Stimulated activated CD4-positive, alpha-beta T cell treated with anti-CD3 and anti-CD28 coated beads, Interleukin-2, amount 100 ng/mL, for 24 hours (primary cell): Measurements from ENCODE around the gene SRSF8.

Experiments
- DNase-seq, 2 donors: peaks; one replicate each; pipeline ENCODE4 v3.0.0-alpha.2; 2020

Gene SRSF8

DNA sequence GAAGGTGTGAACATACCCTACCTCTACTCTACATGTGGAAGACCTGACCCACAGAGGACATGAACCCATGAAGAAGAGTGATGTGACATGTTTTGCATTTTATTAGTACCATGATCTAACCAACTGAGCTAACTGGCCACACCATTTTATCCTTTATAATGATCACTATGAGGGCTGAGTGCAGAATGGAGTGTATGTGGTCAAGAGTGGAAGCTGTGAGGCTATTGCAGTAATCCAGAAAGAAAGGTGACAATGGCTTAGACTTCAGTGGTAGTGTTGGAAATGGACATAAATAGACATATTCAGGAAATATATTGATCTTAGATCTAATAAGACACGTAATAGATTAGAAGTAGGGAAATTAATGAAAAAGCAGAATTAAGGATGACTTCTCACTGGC lies 3.8 kb downstream of the SRSF8 start:
- DNase-seq: no peak

DNA sequence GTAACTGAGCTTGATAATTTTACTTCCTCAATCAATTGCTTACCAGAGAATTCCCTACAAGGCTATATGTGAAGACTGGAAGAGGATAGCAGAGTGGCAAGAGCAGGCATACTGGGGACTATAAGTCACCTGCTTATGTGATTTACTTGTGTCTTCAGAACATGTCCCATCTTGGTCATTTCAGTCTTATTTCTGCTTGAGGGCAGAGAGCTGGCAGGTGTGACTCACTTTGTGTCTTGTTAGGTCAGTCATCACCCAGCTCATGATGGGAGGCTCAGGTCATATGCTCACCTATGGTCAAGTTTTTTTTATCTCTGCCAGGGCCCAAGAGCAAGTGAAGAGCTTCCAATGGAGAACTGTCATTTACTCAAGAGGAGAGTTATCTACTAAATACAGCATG lies 6.2 kb downstream of the SRSF8 start:
- no peak for DNase-seq

DNA sequence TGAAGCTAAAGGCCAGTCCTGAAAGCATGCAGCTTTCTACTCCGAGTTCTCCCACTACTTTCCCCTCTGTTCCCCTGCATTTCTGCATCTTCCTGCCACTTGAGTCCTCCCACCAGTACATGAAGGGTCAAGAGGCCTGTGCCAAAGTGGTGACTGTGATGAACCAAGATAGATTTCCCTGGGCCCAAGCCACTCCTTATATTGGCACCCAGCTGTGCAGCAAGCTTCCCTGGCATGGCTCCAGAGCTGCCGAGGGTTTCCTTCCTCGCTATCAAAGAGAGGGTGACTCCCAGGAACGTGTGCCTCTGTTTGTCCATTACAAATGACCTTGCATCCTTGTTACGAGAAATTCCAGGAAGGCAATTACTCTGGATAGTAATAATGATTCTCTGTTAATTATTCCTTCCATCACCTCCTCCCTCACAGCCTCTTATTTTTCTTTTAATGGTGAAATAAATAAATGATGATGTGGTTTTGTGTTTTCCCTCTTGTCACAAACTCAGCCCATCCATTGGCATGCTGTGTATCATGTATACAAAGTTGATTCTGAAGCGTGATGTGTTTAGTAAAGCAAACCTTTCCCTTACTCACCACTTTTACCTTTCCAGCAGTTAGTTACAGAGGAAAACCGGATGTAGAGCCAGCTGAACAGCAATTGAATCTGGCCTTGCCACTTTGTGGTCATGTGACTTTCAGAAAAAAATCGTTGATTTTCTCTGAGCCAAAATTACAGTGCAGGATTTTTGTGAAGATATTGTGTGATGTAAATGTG lies 8.3 kb downstream of the SRSF8 start:
- DNase-seq: no peak

DNA sequence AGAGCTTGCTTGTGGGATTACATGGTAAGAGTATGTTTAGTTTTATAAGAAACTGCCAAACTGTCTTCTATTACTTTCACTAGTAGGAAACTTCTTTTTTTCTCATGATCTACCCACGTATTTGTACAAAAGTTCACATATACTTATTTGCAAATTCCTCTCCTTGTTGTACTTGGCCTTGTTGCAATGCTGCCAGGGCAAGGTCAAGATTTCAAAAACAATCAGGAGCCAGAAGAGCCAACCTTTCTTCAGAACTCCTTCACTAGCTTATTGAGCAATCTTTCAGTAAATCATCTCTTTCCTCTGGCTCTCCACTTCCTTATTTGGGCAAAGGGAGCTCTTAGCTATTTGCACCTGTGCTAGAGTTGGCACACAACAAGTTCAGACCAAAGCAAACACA lies 9.7 kb downstream of the SRSF8 start:
- no peak for DNase-seq

DNA sequence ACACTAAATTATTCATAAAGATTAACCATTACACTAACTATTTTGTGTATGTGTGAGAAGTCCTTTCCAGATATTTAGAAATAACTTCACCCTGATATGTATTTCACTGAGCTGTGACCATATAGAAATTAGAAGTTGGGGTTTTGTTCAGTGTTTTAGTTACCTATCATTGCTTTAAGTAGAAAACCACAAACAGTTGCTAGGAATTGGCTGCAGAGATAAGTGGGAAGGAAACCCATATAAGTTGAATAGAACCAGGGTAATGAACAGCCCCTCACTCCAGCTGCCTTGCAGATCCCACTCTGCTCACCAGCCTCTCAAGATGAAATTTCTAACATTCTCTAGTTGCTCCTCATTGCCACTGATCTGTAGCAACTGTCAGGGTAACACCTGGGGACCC lies 10.3 kb downstream of the SRSF8 start:
- DNase-seq: no peak

DNA sequence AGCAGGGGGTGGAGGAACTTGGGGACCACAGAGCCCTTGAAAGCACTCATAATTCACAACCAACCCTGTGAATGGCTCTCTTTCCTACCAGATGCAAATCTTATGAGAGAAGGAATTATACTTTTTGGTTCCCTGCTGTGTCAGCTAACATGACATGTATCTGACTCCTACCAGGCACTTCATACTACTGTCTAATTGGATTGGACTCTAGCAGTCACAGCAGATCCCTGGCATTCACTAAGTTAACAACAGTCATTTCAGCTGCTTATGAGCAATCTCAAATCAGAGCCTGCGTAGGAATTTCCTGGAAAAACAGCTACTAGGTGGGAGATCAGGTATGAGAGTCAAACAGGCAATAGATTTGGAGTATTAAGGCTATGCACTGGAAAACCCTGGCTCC lies 11.8 kb downstream of the SRSF8 start:
- DNase-seq: no peak

DNA sequence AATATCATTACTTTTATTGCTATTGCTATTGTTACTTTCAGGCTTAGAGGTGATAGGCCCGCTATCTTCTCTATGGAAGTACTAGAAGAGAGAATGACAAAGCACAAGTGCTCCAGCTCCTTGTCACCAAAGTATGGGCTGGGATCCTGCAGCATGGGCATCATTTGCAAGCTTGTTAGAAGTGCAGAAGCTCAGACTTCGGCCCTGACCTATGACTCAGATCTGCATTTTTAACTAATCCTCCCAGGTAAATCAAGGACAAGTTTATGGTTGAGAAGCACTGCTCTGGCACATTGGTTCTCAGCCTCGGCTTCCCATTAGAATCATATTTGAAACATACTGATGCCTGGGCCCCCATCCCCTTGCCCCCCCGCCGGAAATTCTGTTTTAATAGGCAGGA lies 14.3 kb downstream of the SRSF8 start:
- DNase-seq: no peak

DNA sequence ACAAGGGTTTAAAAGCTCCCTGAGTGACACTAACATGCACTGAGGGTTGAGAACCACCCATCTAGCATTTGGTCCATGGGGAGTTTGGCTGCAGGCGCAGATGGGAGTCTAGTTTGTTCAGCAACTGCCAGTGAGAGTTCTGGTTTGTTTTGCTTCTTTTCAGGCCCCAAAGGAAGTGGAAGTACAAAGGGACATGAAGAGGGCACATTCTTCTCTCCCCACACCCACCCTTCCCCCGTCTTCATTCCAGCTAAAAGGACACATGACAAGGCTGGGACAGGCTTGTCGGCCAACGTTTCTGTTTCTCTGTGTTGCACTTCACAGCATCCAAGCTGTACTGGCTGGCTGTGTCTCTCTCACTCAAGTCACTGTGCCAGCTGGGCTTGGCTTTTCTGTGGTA lies 14.7 kb downstream of the SRSF8 start:
- DNase-seq: no peak

DNA sequence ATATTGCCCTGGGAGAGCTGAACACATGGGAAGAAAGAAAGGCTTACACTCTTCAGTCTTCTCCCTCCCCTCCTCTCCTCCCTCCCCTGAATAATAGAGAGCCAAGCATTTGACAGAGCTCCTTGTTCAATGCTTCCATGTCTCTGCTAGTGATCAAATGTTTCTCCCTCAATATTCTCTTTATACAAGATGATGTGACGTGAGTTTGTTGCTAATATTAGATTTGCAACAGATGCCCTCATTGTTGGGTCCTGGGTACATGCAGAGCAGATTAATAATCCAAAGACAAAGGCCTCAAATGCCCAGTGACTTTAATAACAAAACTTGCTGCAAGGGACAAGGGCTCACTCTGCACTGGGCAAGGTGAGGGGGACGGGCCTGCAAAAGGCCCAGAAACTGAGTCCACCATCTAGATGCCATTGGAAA lies 15.9 kb downstream of the SRSF8 start:
- DNase-seq: no peak

DNA sequence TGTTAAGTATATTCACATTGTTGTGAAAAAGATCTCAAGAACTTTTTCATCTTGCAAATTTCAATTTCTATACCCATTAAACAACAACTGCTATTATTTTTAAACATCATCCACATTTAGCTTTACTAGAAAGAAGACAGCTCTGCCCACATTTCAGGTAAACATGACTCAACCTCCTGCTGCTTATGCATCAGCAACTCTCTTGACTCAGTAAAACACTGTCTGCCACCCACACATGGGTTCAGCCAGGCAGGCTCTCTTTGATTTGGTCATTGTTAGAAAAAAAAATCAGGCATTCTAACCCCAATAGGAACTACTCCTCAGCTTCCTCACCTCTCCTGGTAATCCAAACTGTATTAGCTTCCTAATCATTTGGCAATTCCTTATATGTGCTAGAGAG lies 17.8 kb downstream of the SRSF8 start:
- peak; percentile 53 to 67 for DNase-seq

DNA sequence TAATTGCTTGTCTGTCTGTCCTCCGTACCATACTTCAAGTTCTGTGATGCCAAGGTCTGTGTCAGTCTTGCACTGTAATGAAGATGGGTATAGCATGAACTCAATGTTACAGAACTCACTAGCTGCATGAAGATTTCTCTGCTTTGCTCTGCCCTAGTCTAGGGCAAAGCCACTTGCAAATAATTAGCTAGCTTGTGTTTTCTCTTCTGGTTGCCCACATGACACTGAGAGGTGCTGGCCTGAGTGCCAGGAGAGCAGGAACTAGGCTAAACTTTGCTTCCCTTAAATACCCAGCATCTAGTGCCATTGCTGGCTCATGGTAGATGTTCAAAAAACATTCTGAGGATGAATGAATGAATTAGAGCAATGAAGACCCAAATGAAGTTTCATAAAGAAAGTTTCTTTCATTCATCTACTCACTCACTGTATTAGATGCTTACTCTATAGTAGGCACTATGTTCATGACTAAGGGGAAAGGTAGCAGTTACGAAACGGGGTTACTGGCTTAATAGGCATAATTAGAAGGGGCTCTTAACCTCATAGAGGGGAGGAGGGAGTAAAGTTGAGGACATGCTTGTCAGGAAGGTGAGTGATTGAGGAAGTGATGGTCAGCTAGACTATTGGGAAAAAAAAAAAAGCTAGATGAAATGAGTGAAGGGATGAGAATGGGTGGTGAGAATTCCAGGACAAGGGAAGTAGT lies 18.5 kb downstream of the SRSF8 start:
- DNase-seq: no peak

DNA sequence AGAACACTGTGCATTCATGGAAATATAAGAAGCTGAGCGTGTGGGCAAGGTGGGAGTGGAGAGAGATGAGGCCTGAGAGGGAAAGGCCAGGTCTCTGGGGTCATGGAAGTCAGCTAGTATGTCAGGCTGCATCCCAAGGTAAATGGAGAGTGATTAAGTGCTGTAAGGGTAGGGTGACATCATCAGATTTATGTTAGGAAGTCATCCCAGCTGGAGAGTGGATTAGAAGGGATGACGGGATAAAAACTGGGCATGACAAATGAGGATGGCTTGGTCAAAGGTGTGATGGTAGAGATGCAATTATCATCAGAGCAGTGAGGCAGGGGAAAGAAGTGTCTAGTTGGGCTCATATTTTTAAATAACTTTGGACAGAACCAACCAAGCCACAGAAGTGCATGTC lies 19.4 kb downstream of the SRSF8 start:
- DNase-seq: no peak

DNA sequence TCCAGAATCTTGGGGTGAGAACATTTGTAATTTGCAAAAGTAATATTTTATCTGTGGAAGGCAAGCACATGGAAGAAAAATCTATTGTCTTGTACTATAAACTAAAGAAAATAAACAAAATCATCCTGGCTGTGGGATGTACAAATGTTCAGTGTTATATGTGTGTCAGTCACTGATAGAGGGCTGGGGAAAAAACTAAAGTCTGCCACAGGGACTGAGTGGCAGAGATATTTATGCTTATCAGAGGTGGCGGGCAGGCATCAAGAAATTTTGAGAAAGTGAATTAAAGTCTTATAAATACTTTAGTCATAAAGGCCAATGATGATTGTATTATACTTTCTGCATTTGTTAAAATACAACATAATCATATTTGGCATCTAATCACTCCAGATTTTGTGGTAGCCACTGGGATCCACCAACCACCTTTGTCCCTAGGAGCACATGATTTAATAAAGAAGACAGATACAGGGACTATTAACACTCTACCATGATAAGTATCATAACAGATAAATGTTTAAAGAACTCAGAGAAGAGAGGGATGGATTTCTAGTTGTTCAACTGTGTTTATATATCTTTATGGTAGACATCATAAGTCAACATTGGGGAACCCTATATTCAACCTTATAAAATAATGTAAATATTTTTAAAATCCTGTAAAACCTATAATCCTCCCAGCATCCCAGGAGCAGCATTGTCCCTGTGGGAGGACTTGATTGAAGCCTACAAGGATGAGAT lies 20.3 kb downstream of the SRSF8 start:
- DNase-seq: no peak

DNA sequence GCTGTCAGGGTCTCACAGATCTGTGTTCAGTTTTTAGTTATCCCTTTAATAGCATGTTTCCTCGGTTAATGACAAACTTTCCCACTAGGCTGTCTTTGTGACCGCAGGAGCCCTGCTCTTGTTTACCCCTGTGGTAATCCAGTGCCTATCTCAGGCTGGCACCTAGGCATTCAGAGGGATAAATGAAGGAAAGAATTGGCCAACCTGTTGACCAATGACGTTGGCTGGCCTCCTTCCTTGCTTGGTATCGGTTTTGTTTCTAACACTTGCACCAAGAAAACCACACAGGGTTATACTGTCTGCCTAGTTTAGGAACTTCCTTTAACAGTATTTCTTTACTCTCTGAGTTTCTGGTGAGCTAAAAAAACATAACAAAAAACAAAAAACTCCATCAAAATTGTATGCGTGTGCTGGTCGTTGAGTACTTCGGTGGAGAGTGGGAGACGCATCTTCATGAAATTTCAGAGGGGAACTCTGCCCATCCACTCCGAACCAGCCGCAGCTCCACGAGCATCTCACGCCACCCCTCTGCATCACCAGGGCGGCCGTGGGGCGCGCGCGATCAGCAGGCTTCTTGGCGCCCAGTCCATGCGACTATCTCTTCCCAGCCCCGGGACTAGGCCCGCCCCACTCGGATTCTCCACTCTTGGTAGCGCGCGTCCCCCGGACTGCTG lies 22.4 kb downstream of the SRSF8 start:
- DNase-seq: peak in 1 of 2 donors; percentile 12

DNA sequence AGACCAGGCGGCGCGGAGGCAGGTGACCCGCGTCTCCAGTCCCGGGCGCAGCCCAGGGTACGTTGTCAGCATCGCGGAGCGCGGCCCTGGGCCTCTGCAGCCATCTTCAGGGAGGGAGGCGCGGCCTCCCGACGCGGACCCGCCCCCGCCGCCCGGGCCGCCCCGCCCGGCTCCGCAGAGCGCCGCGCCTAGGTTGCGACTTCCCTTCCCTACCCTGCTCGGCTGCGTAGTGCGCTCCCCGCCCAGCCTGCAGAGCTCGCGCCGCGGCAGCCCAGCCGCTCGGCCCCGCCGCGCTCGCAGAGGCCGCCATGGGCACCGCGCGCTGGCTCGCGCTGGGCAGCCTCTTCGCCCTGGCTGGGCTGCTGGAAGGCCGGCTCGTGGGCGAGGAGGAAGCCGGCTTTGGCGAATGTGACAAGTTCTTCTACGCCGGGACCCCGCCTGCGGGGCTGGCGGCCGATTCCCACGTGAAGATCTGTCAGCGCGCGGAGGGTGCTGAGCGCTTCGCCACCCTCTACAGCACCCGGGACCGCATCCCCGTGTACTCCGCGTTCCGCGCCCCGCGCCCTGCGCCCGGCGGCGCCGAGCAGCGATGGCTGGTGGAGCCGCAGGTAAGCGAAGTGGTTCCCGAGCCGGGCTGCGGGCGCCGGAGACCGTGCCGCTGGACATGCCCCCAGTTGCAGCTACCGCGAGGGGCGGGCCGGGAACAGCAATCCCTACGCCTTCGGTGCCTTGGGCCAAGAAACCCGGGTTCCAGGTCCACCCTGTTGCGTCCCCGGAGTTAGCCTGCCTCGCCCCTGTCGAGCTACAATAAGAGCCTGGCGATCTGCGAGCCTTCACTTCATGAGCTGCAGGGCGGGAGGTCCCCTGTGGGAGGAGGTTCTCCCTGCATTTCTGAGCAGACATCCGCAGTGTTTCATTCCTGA lies 23.2 kb downstream of the SRSF8 start, which contains the start of gene ENDOD1:
Gene ENDOD1, plus strand, starts transcription at position 227 of the 923 bp plus-strand sequence. Its CDS starts 82 bp downstream, at position 309.
- peak; percentile 82 to 85 for DNase-seq

DNA sequence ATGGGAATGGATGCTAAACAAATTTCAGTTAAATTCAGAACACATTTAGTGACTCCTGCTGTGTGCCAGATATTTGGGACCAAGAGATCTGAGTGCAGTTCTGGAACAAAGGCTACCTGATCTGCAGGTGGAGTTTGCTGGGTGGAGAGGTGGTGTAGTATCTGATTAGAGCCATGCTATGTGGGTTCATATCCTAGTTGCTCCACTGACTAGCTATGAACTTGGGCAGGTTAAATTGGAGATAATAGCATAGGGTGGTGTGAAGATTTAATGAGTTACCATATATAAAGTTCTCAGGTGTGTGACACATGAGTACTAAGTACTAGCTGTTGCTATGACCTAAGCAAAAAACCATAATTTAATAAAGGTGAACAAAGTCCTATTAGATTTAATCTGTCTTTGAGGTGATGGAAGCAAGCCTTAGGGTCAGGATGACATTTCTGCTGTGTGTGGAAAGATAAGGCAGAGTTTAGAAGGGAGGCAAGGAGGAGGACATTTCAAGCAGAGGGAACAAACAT lies 25.0 kb downstream of the SRSF8 start:
- DNase-seq: no peak

DNA sequence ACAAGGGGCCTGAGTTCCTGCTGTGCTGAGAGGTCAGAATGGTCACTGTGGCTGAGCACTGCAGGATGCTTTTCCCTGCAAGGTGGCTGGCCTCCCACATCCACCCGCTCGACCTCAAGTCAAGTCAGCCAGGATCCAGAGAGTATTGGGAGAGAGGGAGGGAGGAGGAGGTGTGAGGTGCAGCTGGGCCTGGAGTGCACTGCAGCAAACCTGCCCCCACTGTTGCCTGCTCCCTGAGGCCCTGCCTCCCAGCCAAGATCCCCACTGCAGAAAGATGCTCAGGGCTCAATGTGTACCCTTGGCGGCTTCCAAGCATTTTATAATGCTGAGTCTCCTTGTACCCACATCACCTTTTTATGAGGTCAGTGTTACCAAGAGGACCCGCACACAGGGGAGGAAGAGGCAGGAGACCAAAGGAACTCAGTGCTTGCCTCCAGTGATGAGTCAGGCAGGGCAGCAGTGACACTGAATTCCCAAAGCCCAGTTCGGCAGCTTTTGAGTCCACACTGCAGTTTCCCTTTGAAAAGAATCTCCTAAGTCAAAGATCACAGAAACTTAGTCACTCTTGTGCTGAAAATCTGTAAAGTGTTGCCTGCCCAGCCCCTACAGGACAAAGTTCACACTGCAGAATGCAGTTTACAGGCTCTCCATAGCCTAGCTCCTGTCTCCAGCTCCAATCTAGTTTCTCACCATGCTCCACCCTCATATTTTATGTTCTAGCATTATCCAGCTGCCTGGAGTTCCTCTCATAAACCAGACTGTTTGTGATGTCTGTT lies 26.0 kb downstream of the SRSF8 start:
- peak; percentile 44 to 51 for DNase-seq

DNA sequence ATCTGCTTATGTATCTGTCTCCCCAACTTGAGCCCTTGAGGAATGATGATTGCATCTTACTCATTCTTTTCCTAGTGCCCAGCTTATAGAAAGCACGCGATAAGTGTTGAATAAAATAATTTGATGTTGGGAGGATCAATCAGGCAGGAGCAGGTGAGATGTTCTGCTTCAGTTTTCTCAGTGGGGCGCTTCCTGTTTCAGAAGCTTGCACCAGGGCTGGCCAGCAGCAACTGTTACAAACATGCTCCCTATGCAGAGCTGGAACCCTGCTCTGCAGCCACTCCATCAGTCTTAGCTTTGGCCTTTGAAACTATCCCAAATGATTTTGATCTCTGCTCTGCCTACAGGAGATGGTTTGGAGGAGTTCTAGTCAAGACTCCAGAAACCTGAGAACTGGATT lies 26.8 kb downstream of the SRSF8 start:
- no peak for DNase-seq

DNA sequence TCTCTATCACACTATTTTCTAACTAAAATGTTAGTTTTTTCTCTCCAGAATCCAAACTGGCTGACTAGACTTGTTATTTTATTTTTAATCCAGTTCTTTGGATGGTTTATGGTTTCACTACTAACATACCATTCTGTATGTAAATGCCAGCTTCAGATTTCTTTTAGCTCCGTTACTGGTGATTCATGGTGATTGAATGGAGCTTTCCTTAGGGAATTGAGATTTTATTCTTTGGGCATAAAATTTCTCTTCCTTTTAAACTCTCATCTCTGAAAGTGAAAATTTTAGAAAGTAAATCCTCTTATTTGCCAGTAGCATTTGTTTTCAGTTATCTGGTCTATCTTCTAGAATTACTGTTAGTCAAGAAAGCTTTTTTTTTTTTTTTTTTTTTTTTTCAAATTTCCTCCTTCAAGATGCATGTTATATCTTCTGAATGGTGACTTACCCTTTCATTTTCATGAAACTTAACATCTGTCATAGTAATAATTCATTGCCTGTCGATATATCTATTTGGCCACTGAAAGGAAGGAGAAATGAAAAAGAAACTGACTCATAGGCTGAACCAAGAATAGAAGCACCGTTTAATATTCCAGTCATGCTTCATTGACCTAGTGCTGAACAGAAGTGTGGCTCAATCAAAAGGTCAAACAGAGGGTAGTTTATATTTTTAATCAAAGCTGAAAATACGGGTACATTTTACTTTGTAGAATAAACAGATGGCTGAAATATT lies 29.3 kb downstream of the SRSF8 start:
- DNase-seq: no peak

DNA sequence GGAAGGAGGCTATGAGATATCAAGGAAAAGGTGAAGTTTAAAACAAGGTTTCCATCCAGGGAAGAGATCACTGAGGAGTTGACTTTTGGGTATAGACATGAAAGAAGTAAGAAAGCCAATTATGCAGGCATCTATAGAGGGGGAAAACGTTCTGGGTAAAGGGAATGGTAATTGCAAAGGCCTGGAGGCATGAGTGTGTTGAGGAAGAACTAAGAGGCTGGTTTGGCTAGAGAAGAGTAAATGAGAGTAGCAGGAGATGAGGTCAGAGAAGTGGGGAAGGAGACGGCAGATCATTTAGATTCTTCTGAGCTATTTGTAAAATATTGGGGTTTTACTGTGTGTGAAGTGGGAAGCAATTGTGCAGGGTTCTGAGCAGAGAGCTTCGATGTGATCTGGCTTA lies 30.5 kb downstream of the SRSF8 start:
- no peak for DNase-seq
